GM23248 (cell line): ENCODE measurements around the gene AOPEP. TPM values are rescaled to one million over a fixed set of nuclear protein-coding genes. Genes with fewer than 3 reads are reported as not detected.

ENCODE experiments used
- DNase-seq: peaks from one replicate; pipeline ENCODE4 v3.0.0-alpha.2; 2015
- H2AFZ ChIP-seq: fragments of 200-600 bp; sonication (generic); 2 replicates; pipeline ENCODE4 v1.6.1; 2016; ENCODE audit warnings: antibody characterized with exemption
- H3F3A ChIP-seq: fragments of 200-600 bp; sonication (generic); 2 replicates; pipeline ENCODE4 v1.6.1; 2016; ENCODE audit warnings: mild to moderate bottlenecking, antibody characterized with exemption, mixed run types; ENCODE audit not compliant: insufficient read depth
- H3K27ac ChIP-seq: fragments of 200-600 bp; sonication (generic); 2 replicates; pipeline ENCODE4 v1.5.1; 2016; ENCODE audit warnings: mild to moderate bottlenecking
- H3K27me3 ChIP-seq: fragments of 200-600 bp; sonication (generic); replicated peaks from 2 replicates; pipeline ENCODE4 v1.6.1; 2016; ENCODE audit warnings: mild to moderate bottlenecking; ENCODE audit not compliant: insufficient read depth
- H3K36me3 ChIP-seq: fragments of 200-600 bp; sonication (generic); 2 replicates; pipeline ENCODE4 v1.6.1; 2016; ENCODE audit warnings: low read depth, mild to moderate bottlenecking
- H3K4me1 ChIP-seq: fragments of 200-600 bp; sonication (generic); 2 replicates; pipeline ENCODE4 v1.6.1; 2016; ENCODE audit warnings: mild to moderate bottlenecking; ENCODE audit not compliant: insufficient read depth
- H3K4me2 ChIP-seq: fragments of 200-600 bp; sonication (generic); one replicate; pipeline ENCODE4 v1.6.1; 2016; ENCODE audit warnings: mild to moderate bottlenecking; ENCODE audit not compliant: unreplicated experiment
- H3K4me3 ChIP-seq: fragments of 200-600 bp; sonication (generic); 2 replicates; pipeline ENCODE4 v1.5.1; 2016; ENCODE audit warnings: mild to moderate bottlenecking
- H3K79me2 ChIP-seq: fragments of 200-600 bp; sonication (generic); 2 replicates; pipeline ENCODE4 v1.6.1; 2016; ENCODE audit warnings: mild to moderate bottlenecking; ENCODE audit not compliant: insufficient read depth
- H3K9ac ChIP-seq: fragments of 200-600 bp; sonication (generic); 2 replicates; pipeline ENCODE4 v1.6.1; 2016; ENCODE audit warnings: mild to moderate bottlenecking
- H3K9me2 ChIP-seq: fragments of 200-600 bp; sonication (generic); 2 replicates; pipeline ENCODE4 v1.6.1; 2016; ENCODE audit warnings: mixed run types, mild to moderate bottlenecking, moderate library complexity; ENCODE audit not compliant: insufficient read depth
- H3K9me3 ChIP-seq: fragments of 200-600 bp; sonication (generic); one replicate; pipeline ENCODE4 v1.6.1; 2017; ENCODE audit warnings: low read depth
- H4K20me1 ChIP-seq: fragments of 200-600 bp; sonication (generic); 2 replicates; pipeline ENCODE4 v1.6.0; 2016; ENCODE audit not compliant: insufficient read depth
- EZH2 ChIP-seq: fragments of 200-600 bp; sonication (generic); IDR thresholded peaks from 2 replicates; pipeline ENCODE4 v1.6.1; 2018; ENCODE audit warnings: antibody characterized with exemption, mild to moderate bottlenecking; ENCODE audit not compliant: insufficient read depth, poor library complexity, severe bottlenecking
- EZH2phosphoT487 ChIP-seq: fragments of 200-600 bp; sonication (generic); IDR thresholded peaks from 2 replicates; pipeline ENCODE4 v1.6.1; 2018; ENCODE audit warnings: antibody characterized with exemption, moderate library complexity, mild to moderate bottlenecking, low read depth; ENCODE audit not compliant: insufficient read depth
- WGBS, 2 experiments: methylation state at CpG; one replicate each; pipeline ENCODE4 v1.1.6; 2015 to 2017; ENCODE audit warnings: low lambda C conversion rate in 2 of 2, low coverage in 1 of 2; ENCODE audit errors: missing lambda C conversion rate in 2 of 2; 5-methylcytosine and 5-hydroxymethylcytosine counted together
- in situ Hi-C: fragments of 300-500 bp; cut with MboI; formaldehyde crosslinking; loops from 2 replicates; pipeline ENCODE4 v1.15.0; 2020
- polyA plus RNA-seq: library from polyadenylated mRNA; unstranded; fragments of >200 nt; fragmentation: Nextera tagmentation; extraction: Ambion mirVana; gene quantifications from 2 replicates; pipeline ENCODE4 v1.2.1, GENCODE V29; 2016
- total RNA-seq: library from RNA; depleted of rRNA; stranded (reverse); fragments of >200 nt; shearing (Covaris generic); gene quantifications from 2 replicates; pipeline ENCODE4 v1.2.3, GENCODE V29; 2014

AOPEP gene
- total and polyA plus RNA-seq, 2 experiments from 2014 or later, result 90.0 to 120 TPM

DNA sequence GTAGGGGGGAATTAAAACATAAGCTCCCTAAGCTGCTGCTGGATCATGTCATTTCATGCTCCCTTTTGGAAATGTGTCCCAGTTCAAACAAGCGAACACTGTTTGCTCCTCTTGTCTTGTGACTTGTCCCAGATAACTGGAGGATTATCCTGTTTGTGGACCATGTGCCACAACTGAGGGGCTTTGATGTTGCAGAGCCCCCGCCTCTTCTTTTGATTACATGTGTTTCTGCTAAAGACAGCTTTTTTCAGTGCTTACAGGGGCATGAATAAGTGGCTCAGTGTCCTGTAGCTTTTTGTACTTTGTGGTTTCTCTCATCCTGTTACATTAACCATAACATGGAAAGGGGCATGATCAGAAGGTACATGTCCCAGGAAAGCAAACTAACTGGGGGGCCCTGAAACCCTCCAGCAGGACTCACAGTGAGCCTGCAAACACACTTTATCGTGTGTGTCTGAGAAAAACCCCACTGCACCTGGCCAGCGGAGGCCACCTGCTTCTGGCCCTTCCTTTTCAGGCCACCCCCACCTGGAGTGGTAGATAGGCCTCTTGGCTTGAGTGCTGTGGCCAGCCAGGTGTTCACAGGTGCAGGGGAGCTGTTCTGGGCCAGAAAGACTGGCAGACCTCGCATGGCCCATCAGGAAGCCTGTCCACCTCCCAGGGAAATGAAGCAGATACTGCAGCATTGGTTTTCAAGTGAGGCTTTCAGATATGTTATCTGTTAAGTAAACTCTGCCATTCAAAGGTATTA, 305.4 kb downstream of the AOPEP start:
- no peaks in the 10 kb centered on the region for H3K27me3 ChIP-seq
- peaks cover 47% of the 10 kb centered on the region for H3K4me1 ChIP-seq
- H2AFZ ChIP-seq, result no peak overlapping the region
- H3K4me2 ChIP-seq, result no peak overlapping the region
- H4K20me1 ChIP-seq, result 0 out of 2 replicates have a peak, but pooled peaks cover 11% of the 10 kb centered on the region
- H3K9me3 ChIP-seq, result no peaks in the 10 kb centered on the region
- H3K79me2 ChIP-seq, result peaks cover 100% of the 10 kb centered on the region
- 92 to 96% methylated on average over 5 of the region's 5 CpGs for WGBS, 2 experiments
- TF ChIP-seq EZH2 (no peak), EZH2phosphoT487 (no peak)
- no peak overlapping the region for H3K4me3 ChIP-seq
- H3K27ac ChIP-seq, result peak overlapping the region; percentile 98
- no peak for DNase-seq
- peak overlapping the region; percentile 29; the same call in 1 of the 2 replicates for H3K9ac ChIP-seq
- H3F3A ChIP-seq, result peaks cover 83% of the 10 kb centered on the region
- no peaks in the 10 kb centered on the region for H3K9me2 ChIP-seq
- in situ Hi-C loops, result no loop called here
- peaks cover 40% of the 10 kb centered on the region for H3K36me3 ChIP-seq

DNA sequence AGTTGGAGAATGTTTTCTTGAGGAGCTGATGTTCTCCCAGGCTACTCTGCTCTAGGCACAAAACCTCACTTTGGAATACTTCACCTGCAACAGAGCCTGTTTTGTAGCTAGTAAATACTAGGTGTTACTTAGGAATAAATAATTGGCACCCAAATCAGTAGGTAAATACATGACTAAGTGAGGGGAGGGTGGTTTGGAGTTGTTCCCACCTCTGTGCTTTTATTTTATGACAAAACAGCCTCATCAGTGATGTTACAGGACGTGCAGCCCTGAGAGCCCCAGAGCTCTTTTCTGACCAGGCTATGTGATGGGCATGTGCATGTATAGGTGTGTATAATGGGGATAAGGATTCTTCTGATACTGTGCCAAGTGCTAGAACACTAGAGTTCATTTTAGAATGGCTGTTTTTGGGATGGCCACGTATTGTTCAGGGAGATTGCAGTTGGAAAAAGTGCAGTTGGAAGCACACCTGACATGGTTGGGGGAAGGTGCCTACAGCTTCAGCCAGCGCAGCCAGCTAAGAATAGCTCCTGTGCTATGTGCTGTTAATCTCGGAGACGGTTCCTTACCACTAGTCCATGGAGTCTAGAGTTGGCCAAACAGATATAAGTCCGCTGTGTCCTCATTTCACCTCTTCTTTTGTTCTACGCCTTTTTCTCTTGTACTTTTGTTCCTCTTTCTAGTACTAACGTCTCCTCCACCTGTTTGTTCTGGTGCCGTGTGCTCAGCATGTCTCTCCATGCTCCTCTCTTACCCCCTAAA, 306.3 kb downstream of the AOPEP start:
- Histone ChIP-seq H2AFZ (no peak overlapping the region), H3K27ac (peak overlapping the region; percentile 98), H4K20me1 (0 out of 2 replicates have a peak, but pooled peaks cover 11% of the 10 kb centered on the region), H3K4me2 (no peak overlapping the region), H3K4me1 (peaks cover 50% of the 10 kb centered on the region), H3F3A (peaks cover 86% of the 10 kb centered on the region), H3K9me3 (no peaks in the 10 kb centered on the region), H3K36me3 (peaks cover 48% of the 10 kb centered on the region), H3K79me2 (peaks cover 100% of the 10 kb centered on the region), H3K27me3 (no peaks in the 10 kb centered on the region), H3K4me3 (no peak overlapping the region), H3K9me2 (no peaks in the 10 kb centered on the region), H3K9ac (peak overlapping the region; percentile 29; the same call in 1 of the 2 replicates)
- no peak for DNase-seq
- no peak for TF ChIP-seq EZH2
- TF ChIP-seq EZH2phosphoT487, result no peak
- in situ Hi-C loops, result no loop called here
- WGBS, 2 experiments, result 63 to 64% methylated on average over 9 of the region's 9 CpGs

DNA sequence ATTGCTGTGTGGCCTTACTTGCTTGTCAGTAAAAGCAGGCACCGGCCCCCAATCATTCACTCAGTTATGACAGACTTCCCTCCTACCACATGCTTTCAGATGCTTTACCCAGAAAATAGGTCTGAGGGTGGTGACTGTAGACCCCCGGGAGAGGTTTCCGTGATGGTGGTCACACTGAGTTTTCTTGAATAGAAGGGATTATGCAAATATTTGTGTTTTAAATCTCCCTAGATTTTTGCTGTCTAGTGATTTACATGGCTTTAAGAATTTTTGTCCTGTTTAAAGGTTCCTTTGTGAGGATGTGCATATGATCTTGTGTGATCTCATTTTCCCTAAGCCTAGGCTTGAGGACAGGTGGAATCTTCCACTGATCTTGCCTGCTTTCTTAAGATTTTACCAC, 309.3 kb downstream of the AOPEP start:
- Histone ChIP-seq H3K9ac (no peak overlapping the region), H3K27me3 (no peaks in the 10 kb centered on the region), H3K4me1 (peaks cover 47% of the 10 kb centered on the region), H4K20me1 (peaks cover 18% of the 10 kb centered on the region; the same call in 1 of the 2 replicates), H2AFZ (no peak overlapping the region), H3K9me3 (no peaks in the 10 kb centered on the region), H3K9me2 (no peaks in the 10 kb centered on the region), H3F3A (peaks cover 88% of the 10 kb centered on the region), H3K4me2 (no peak overlapping the region), H3K4me3 (no peak overlapping the region), H3K79me2 (peaks cover 100% of the 10 kb centered on the region), H3K27ac (peak overlapping the region; percentile 32), H3K36me3 (peaks cover 58% of the 10 kb centered on the region)
- 67% methylated on average over 3 of the region's 3 CpGs for WGBS, 2 experiments
- TF ChIP-seq EZH2phosphoT487 (no peak), EZH2 (no peak)
- no peak for DNase-seq
- in situ Hi-C loops, result no loop called here

DNA sequence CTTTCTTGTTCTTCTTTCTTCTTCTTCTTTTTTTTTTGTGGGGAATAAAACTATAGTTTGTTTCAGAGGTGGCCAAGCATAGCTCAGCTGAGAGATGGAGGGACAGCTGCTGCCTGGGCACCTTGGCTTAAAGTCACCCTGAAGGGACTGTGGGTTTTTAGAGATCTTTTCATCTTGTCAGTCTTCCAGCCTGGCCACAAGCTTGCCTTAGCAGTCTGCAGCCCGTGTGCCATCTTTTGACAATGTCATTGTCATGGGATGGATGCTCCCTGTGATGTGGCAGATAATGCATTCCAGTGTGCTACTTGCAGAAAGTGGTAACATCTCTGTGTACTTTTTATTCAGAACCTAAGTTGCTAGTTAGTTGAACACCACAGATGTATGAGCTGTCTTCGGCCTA, 310.2 kb downstream of the AOPEP start:
- in situ Hi-C loops, result no loop called here
- Histone ChIP-seq H3K9ac (no peak overlapping the region), H3K9me2 (no peaks in the 10 kb centered on the region), H4K20me1 (peaks cover 18% of the 10 kb centered on the region; the same call in 1 of the 2 replicates), H3K4me2 (no peak overlapping the region), H3K27ac (peak overlapping the region; percentile 32), H3K36me3 (peaks cover 53% of the 10 kb centered on the region), H3K9me3 (no peaks in the 10 kb centered on the region), H3K4me1 (peaks cover 46% of the 10 kb centered on the region), H3K27me3 (no peaks in the 10 kb centered on the region), H3K79me2 (peaks cover 100% of the 10 kb centered on the region), H3F3A (peaks cover 86% of the 10 kb centered on the region), H3K4me3 (no peak overlapping the region), H2AFZ (no peak overlapping the region)
- 79 to 91% methylated on average over 2 of the region's 2 CpGs for WGBS, 2 experiments
- no peak for DNase-seq
- no peak for TF ChIP-seq EZH2phosphoT487
- no peak for TF ChIP-seq EZH2
